Endodermal cell (in vitro differentiated cells): ENCODE measurements around the gene SFT2D1. TPM values are rescaled to one million over a fixed set of nuclear protein-coding genes. Genes with fewer than 3 reads are reported as not detected.

Experiments used
- DNase-seq: peaks from one replicate; pipeline ENCODE4 v3.0.0-alpha.2; 2017
- H3K27ac ChIP-seq: 2 replicates; pipeline ENCODE4 v1.5.1; 2013; ENCODE audit warnings: mild to moderate bottlenecking, low read depth, low read length, moderate library complexity
- H3K27me3 ChIP-seq: 2 replicates; pipeline ENCODE4 v1.6.1; 2013; ENCODE audit warnings: mild to moderate bottlenecking, low read length, moderate library complexity; ENCODE audit not compliant: insufficient read depth, control insufficient read depth, poor library complexity, severe bottlenecking
- H3K36me3 ChIP-seq: 2 replicates; pipeline ENCODE4 v1.7.0; 2013; ENCODE audit warnings: mild to moderate bottlenecking, low read length, moderate library complexity; ENCODE audit not compliant: control insufficient read depth, insufficient read depth
- H3K4me1 ChIP-seq: one replicate; pipeline ENCODE4 v1.7.0; 2013; ENCODE audit warnings: low read length; ENCODE audit not compliant: control insufficient read depth, insufficient read depth
- H3K4me3 ChIP-seq: 2 replicates; pipeline ENCODE4 v1.5.1; 2013; ENCODE audit warnings: mild to moderate bottlenecking, low read length, moderate library complexity
- H3K9ac ChIP-seq: 2 replicates; pipeline ENCODE4 v1.6.1; 2013; ENCODE audit warnings: mild to moderate bottlenecking, low read length, moderate library complexity; ENCODE audit not compliant: poor library complexity, severe bottlenecking; ENCODE audit errors: extremely low read depth
- H3K9me3 ChIP-seq: 2 replicates; pipeline ENCODE4 v1.6.1; 2013; ENCODE audit warnings: mild to moderate bottlenecking, low read length, moderate library complexity; ENCODE audit not compliant: control insufficient read depth
- H3K27ac Mint-ChIP-seq: 2 replicates; pipeline ENCODE4 v1.8.0; 2020; ENCODE audit warnings: mixed read lengths
- H3K27me3 Mint-ChIP-seq: 2 replicates; pipeline ENCODE4 v1.8.0; 2021; ENCODE audit warnings: mild to moderate bottlenecking, mixed read lengths; ENCODE audit not compliant: insufficient read depth
- H3K36me3 Mint-ChIP-seq: 2 replicates; pipeline ENCODE4 v1.8.0; 2020; ENCODE audit warnings: low read depth, mixed read lengths
- H3K4me1 Mint-ChIP-seq: 2 replicates; pipeline ENCODE4 v1.8.0; 2020; ENCODE audit warnings: mixed read lengths
- H3K4me3 Mint-ChIP-seq: 2 replicates; pipeline ENCODE4 v1.8.0; 2020; ENCODE audit warnings: mild to moderate bottlenecking, moderate library complexity, mixed read lengths
- H3K9me3 Mint-ChIP-seq: 2 replicates; pipeline ENCODE4 v1.8.0; 2020; ENCODE audit warnings: mild to moderate bottlenecking, mixed read lengths
- WGBS, 2 experiments: methylation state at CpG; one replicate each; pipeline versions ENCODE4 v1.1.5 to v1.1.7; 2013; ENCODE audit warnings: missing lambda C conversion rate in 2 of 2, mixed read lengths in 1 of 2; ENCODE audit not compliant: insufficient coverage in 1 of 2, insufficient read length in 1 of 2; 5-methylcytosine and 5-hydroxymethylcytosine counted together
- total RNA-seq, 2 donors: library from RNA; stranded (reverse); fragmentation: NEBNext Ultra II Directional in 1 of 2; extraction: Animal tissue kit (Norgen Biotek cat#: 25700) in 1 of 2; gene quantifications; 2 replicates in 1 of 2; 3 replicates in 1 of 2; pipeline ENCODE4 v1.2.1, GENCODE V29; 2021
- TF ChIP-seq, protein P1 (sequence below): fragments of 200-600 bp; sonication (generic); conservative IDR thresholded peaks from 2 replicates; pipeline ENCODE4 v1.5.0; 2021; ENCODE audit warnings: antibody characterized with exemption, mild to moderate bottlenecking

Gene SFT2D1
- total RNA-seq, 2 donors from 2014 or later = 42.4 to 53.9 TPM

DNA sequence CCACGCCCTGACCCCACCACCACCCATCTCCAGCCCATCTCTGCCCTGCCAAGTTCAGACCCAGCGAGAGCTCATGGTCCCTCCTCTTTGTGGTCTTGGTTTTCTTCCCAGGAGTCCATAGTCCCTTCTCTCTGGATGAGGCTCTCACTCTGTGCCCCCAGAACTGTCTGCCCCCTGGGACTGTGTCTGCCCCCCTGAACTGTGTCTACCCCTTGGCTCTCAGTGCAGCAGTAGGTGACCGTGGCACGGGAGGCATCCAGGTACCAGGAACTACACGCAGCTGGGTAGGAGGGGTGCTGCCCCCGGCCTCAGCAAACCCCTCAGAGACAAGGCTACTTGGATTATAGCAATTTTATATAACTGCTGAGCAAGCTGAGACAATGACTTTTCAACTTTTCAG is 57.7 kb downstream of the SFT2D1 start:
- Mint-ChIP-seq H3K27ac (no peak overlapping the region), H3K4me1 (no peaks in the 10 kb centered on the region), H3K36me3 (no peaks in the 10 kb centered on the region), H3K4me3 (no peak overlapping the region), H3K27me3 (peaks cover 20% of the 10 kb centered on the region), H3K9me3 (no peaks in the 10 kb centered on the region)
- TF ChIP-seq, protein P1, sequence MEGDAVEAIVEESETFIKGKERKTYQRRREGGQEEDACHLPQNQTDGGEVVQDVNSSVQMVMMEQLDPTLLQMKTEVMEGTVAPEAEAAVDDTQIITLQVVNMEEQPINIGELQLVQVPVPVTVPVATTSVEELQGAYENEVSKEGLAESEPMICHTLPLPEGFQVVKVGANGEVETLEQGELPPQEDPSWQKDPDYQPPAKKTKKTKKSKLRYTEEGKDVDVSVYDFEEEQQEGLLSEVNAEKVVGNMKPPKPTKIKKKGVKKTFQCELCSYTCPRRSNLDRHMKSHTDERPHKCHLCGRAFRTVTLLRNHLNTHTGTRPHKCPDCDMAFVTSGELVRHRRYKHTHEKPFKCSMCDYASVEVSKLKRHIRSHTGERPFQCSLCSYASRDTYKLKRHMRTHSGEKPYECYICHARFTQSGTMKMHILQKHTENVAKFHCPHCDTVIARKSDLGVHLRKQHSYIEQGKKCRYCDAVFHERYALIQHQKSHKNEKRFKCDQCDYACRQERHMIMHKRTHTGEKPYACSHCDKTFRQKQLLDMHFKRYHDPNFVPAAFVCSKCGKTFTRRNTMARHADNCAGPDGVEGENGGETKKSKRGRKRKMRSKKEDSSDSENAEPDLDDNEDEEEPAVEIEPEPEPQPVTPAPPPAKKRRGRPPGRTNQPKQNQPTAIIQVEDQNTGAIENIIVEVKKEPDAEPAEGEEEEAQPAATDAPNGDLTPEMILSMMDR = no peak
- no peaks in the 10 kb centered on the region for H3K36me3 ChIP-seq
- no peak for DNase-seq
- no peak overlapping the region for H3K4me3 ChIP-seq
- no peaks in the 10 kb centered on the region for H3K4me1 ChIP-seq
- no peak overlapping the region for H3K9ac ChIP-seq
- H3K9me3 ChIP-seq = no peaks in the 10 kb centered on the region
- WGBS, 2 experiments = 93 to 96% methylated on average over 5 to 6 of the region's 6 CpGs
- H3K27ac ChIP-seq = no peak overlapping the region
- peaks cover 29% of the 10 kb centered on the region for H3K27me3 ChIP-seq

DNA sequence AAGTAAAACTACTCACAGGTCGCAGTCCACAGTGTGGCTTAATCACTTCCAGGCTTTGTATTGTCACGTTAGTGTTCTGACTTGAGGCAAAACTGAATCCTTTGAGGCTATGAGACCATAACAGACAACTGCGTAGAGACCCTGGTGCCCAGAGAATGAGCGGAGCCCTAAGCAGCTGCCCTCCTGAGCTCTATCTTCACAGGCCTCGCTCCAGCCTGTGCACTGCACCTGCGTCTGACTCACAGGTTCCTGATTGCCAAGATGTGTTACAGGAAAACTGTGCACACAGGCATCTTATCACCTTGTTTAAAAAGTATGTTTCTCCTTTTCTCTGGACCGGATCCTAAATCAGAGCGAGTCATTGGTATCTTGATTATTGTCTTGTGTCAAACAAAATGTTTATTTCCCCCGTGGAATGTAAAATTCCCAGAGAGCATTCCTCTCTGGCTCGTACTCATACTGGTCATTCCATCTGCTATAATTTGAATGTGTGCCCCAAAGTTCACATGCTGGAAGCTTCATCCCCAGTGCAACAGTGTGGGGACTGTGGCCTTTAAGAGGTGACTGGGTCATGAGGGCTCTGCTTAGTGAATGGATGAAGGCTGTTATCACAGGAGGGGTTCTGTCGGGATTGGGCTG is 59.8 kb downstream of the SFT2D1 start:
- Histone ChIP-seq H3K36me3 (no peaks in the 10 kb centered on the region), H3K27me3 (peaks cover 29% of the 10 kb centered on the region), H3K9ac (no peak overlapping the region), H3K27ac (no peak overlapping the region), H3K4me1 (no peaks in the 10 kb centered on the region), H3K9me3 (no peaks in the 10 kb centered on the region), H3K4me3 (no peak overlapping the region)
- no peaks in the 10 kb centered on the region for H3K9me3 Mint-ChIP-seq
- H3K4me1 Mint-ChIP-seq = no peaks in the 10 kb centered on the region
- 89 to 92% methylated on average over 8 to 10 of the region's 11 CpGs for WGBS, 2 experiments
- H3K4me3 Mint-ChIP-seq = no peak overlapping the region
- H3K27me3 Mint-ChIP-seq = peaks cover 21% of the 10 kb centered on the region
- DNase-seq = no peak
- H3K36me3 Mint-ChIP-seq = no peaks in the 10 kb centered on the region
- TF ChIP-seq, protein P1 = no peak
- H3K27ac Mint-ChIP-seq = no peak overlapping the region

DNA sequence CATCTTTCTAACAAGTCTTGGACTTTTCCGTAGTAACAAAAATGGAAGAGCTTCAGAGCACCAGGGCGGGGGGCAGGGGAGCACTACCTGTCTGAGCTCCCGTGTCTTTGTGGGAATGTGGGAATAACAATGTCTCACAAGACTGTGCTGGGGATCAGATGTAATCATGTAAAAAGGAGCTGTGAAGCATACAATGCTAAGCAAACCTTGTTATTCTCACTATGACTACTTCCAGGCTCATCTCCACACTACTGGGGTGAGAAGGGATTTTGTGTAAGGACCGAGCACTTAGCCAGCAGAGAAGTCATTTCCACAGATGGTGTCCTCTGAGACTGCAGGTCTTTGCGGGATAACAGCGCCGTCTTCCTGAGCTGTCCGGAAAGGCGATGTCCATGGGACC is 61.2 kb downstream of the SFT2D1 start:
- Mint-ChIP-seq H3K4me1 (no peaks in the 10 kb centered on the region), H3K27ac (no peak overlapping the region), H3K36me3 (no peaks in the 10 kb centered on the region), H3K27me3 (peaks cover 24% of the 10 kb centered on the region), H3K9me3 (no peaks in the 10 kb centered on the region), H3K4me3 (no peak overlapping the region)
- 95 to 96% methylated on average over 7 to 9 of the region's 9 CpGs for WGBS, 2 experiments
- TF ChIP-seq, protein P1 = no peak
- Histone ChIP-seq H3K9ac (no peak overlapping the region), H3K27ac (no peak overlapping the region), H3K36me3 (no peaks in the 10 kb centered on the region), H3K4me3 (no peak overlapping the region), H3K9me3 (no peaks in the 10 kb centered on the region), H3K27me3 (peaks cover 29% of the 10 kb centered on the region), H3K4me1 (no peaks in the 10 kb centered on the region)
- DNase-seq = no peak
